HepG2 (cell line): Measurements from ENCODE around the gene B3GALT5. TPM values are rescaled to one million over a fixed set of nuclear protein-coding genes. Genes with fewer than 3 reads are reported as not detected.

Experiments used
- ATAC-seq: fragments of 200-7000 bp; cut with Tn5 transposase; 3 replicates; pipeline ENCODE4 v1.9.1; 2020; ENCODE audit warnings: mild to moderate bottlenecking, moderate library complexity
- BruUV-seq: library from RNA; stranded (reverse); fragments of 400-500 nt; replicated peaks from 2 replicates; lab custom pipeline; 2021; lab: Mats Ljungman, UMichigan
- CTCF ChIA-PET: fragments of 300-600 bp; formaldehyde crosslinking; extraction: SDS; loops from one replicate; lab custom pipeline; 2021; ENCODE audit warnings: low total read pairs, inconsistent platforms, low intra/inter-chr PET ratio; lab: Yijun Ruan, JAX
- POLR2A ChIA-PET: fragments of 350-600 bp; sonication (Branson Sonifier 250); formaldehyde crosslinking; loops from one replicate; lab custom pipeline; 2020; ENCODE audit warnings: antibody characterized with exemption, inconsistent platforms; lab: Yijun Ruan, JAX
- DNase-seq: peaks from one replicate; pipeline ENCODE4 v3.0.0-alpha.2; 2015; ENCODE audit warnings: low spot score
- FAIRE-seq: peaks from 3 replicates; lab custom pipeline; 2011; peaks lifted over from hg19 to GRCh38; lab: Jason Lieb, UNC
- H2AFZ ChIP-seq: one replicate; pipeline ENCODE4 v1.6.1; 2011; ENCODE audit warnings: low read length, inconsistent platforms
- H3K27ac ChIP-seq: fragments of 300-600 bp; 3 replicates; pipeline ENCODE4 v1.8.0; 2011; ENCODE audit warnings: mixed run types, mild to moderate bottlenecking, mixed read lengths, low read length, inconsistent platforms; ENCODE audit not compliant: insufficient read depth; ENCODE audit errors: extremely low read length
- H3K27me3 ChIP-seq, 2 experiments: fragments of 200-600 bp in 1 of 2; 2 replicates in 1 of 2; 3 replicates in 1 of 2; pipeline versions ENCODE4 v1.6.0 to v1.8.0; 2011; ENCODE audit warnings: low read length in 2 of 2, mild to moderate bottlenecking in 2 of 2, moderate library complexity in 2 of 2, inconsistent platforms in 1 of 2; ENCODE audit not compliant: insufficient read depth in 2 of 2, control insufficient read depth in 1 of 2
- H3K36me3 ChIP-seq, 2 experiments: fragments of 200-600 bp in 1 of 2; replicated peaks in 1 of 2; 2 replicates in 1 of 2; 3 replicates in 1 of 2; pipeline versions ENCODE4 v1.5.1 to v1.8.0; 2011; ENCODE audit warnings: low read length in 2 of 2, inconsistent platforms in 1 of 2; ENCODE audit not compliant: insufficient read depth in 2 of 2, control insufficient read depth in 1 of 2
- H3K4me1 ChIP-seq: 2 replicates; pipeline ENCODE4 v1.5.1; 2012; ENCODE audit warnings: low read length, inconsistent platforms; ENCODE audit not compliant: insufficient read depth
- H3K4me2 ChIP-seq: 2 replicates; pipeline ENCODE4 v1.6.0; 2011; ENCODE audit warnings: low read depth, low read length, inconsistent platforms
- H3K4me3 ChIP-seq, 3 experiments: fragments of 200-600 bp in 1 of 3; sonication (generic), shearing (Covaris generic) in 1 of 3; replicated peaks in 1 of 3; 2 replicates each; pipeline ENCODE4 v1.5.1; 2011 to 2016; ENCODE audit warnings: low read length in 3 of 3, inconsistent platforms in 2 of 3, low read depth in 2 of 3, mild to moderate bottlenecking in 2 of 3, control low read depth in 1 of 3, mixed read lengths in 1 of 3; ENCODE audit not compliant: insufficient read depth in 1 of 3
- H3K79me2 ChIP-seq: one replicate; pipeline ENCODE4 v1.6.1; 2011; ENCODE audit warnings: low read length, inconsistent platforms; ENCODE audit not compliant: insufficient read depth
- H3K9ac ChIP-seq: 2 replicates; pipeline ENCODE4 v1.6.0; 2011; ENCODE audit warnings: mild to moderate bottlenecking, low read depth, low read length, inconsistent platforms; ENCODE audit not compliant: insufficient read depth
- H3K9me3 ChIP-seq: 2 replicates; pipeline ENCODE4 v1.5.1; 2012; ENCODE audit warnings: mild to moderate bottlenecking, low read length
- H4K20me1 ChIP-seq: 2 replicates; pipeline ENCODE4 v1.6.0; 2011; ENCODE audit warnings: inconsistent platforms, mild to moderate bottlenecking, low read length, moderate library complexity; ENCODE audit not compliant: insufficient read depth
- JARID2 ChIP-seq: sonication (generic); formaldehyde crosslinking; IDR thresholded peaks from 2 replicates; pipeline ENCODE4 v1.8.1; 2023; ENCODE audit warnings: missing genetic modification reagents, inconsistent platforms; ENCODE audit not compliant: insufficient replicate concordance
- ZNF564 ChIP-seq: sonication (generic); formaldehyde crosslinking; IDR thresholded peaks from 2 replicates; pipeline ENCODE4 v1.8.1; 2023; ENCODE audit warnings: mild to moderate bottlenecking, missing genetic modification reagents
- ZNF572 ChIP-seq: sonication (generic); formaldehyde crosslinking; IDR thresholded peaks from 2 replicates; pipeline ENCODE4 v1.5.1; 2020; ENCODE audit warnings: mild to moderate bottlenecking, missing genetic modification reagents
- WGBS: methylation state at CpG from one replicate; pipeline ENCODE4 v1.1.6; 2017; ENCODE audit warnings: low lambda C conversion rate; 5-methylcytosine and 5-hydroxymethylcytosine counted together
- in situ Hi-C: cut with HindIII; loops from 2 replicates; pipeline ENCODE4 v1.10.0; 2017; ENCODE audit warnings: low pct_unique_long_range_greater_than_20kb; ENCODE audit not compliant: extremely low pct_ligation_motif_present
- intact Hi-C: fragments of 100-400 bp; cut with micrococcal nuclease; formaldehyde crosslinking; loops from one replicate; pipeline ENCODE4 v1.10.0; 2022; ENCODE audit not compliant: unreplicated experiment
- polyA plus RNA-seq, 8 experiments: library from polyadenylated mRNA; depleted of rRNA in 3 of 8; stranded (reverse) in 7 of 8; unstranded in 1 of 8; fragments of >200 nt; fragmentation: Illumina TruSeq in 4 of 8; extraction: Trizol in 4 of 8; gene quantifications; 2 replicates each; pipeline versions ENCODE4 v1.2.1 to v1.2.3, GENCODE V29; 2011 to 2016; ENCODE audit warnings: low read depth in 4 of 8, missing spikeins in 1 of 8, mixed read lengths in 1 of 8; ENCODE audit not compliant: insufficient read depth in 1 of 8
- total RNA-seq, 5 experiments: library from RNA; depleted of rRNA; stranded (reverse); fragments of >200 nt; fragmentation: Illumina TruSeq; extraction: Trizol; gene quantifications; 2 replicates each; pipeline ENCODE4 v1.2.3, GENCODE V29; 2016; ENCODE audit warnings: low read depth in 1 of 5
- TF ChIP-seq, protein P1 (sequence below): sonication (generic); formaldehyde crosslinking; IDR thresholded peaks from 2 replicates; pipeline ENCODE4 v1.4.0; 2020; ENCODE audit warnings: missing genetic modification reagents

B3GALT5 gene
- total and polyA plus RNA-seq, 2 of the 13 experiments (the other 11 are each of a cell fraction or from before 2014, with no cell fraction given), result 0.02 to 0.03 TPM

DNA sequence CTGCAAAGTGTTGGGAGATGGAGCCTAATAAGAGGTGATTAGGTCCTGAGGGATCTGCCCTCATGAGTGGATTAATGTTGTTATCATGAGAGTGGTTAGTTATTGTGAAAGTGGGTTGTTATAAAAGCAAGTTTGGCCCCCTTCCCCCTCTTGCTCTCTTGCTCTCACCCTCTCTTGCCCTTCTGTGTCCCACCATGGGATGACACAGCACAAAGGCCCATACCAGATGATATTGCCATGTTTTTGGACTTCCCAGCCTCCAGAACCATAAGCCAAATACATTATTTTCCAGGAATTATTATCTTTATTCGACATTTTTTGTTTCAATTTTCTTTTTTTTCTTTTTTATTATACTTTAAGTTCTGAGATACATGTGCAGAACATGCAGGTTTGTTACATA, 90.8 kb downstream of the B3GALT5 start:
- Histone ChIP-seq H3K27me3 (no peaks in the 10 kb centered on the region), H3K79me2 (no peaks in the 10 kb centered on the region), H3K4me3 (no peak overlapping the region), H2AFZ (no peak overlapping the region), H3K9me3 (no peaks in the 10 kb centered on the region; the same call in 1 of the 2 replicates), H3K9ac (no peak overlapping the region), H3K36me3 (no peaks in the 10 kb centered on the region), H3K27ac (no peak overlapping the region), H3K4me1 (no peaks in the 10 kb centered on the region), H3K4me2 (no peak overlapping the region)
- POLR2A ChIA-PET, result no interaction called here
- CTCF ChIA-PET, result interaction anchor here (0.6 kb wide), 1 partner anchor 209 kb away, joined by 4 read pairs; no protein-coding TSS in a partner anchor
- ATAC-seq, result no peak
- no TSS peak for BruUV-seq
- DNase-seq, result no peak
- intact Hi-C loops (no loop called here), in situ Hi-C loops (no loop called here)
- FAIRE-seq, result no peak
- WGBS, result 0% methylated on average over 1 of the region's 1 CpG
- TF ChIP-seq ZNF564, result peak; percentile 94; the same call in 1 of the 2 replicates
- TF ChIP-seq, protein P1, sequence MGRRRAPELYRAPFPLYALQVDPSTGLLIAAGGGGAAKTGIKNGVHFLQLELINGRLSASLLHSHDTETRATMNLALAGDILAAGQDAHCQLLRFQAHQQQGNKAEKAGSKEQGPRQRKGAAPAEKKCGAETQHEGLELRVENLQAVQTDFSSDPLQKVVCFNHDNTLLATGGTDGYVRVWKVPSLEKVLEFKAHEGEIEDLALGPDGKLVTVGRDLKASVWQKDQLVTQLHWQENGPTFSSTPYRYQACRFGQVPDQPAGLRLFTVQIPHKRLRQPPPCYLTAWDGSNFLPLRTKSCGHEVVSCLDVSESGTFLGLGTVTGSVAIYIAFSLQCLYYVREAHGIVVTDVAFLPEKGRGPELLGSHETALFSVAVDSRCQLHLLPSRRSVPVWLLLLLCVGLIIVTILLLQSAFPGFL, result no peak
- TF ChIP-seq, all 625 proteins: peak for 1
- H4K20me1 ChIP-seq, result no peaks in the 10 kb centered on the region

DNA sequence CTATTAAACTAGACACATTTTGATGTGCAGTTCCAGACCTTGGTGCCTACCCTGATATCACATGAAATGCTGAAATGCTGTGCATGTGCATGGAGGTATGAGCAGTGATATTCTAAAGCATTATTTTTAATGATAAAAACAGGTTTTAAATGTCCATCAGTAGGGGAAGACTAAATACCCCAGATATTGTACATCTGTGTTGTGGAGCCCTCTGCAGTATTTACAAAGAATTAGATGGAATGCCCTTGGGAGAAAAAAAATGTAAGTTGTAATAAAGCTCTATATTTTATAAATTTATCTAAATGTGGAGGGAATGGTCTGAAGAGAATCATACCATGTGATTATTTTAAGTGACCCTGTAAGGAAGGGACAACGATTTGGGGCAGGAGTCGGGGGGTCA, 93.1 kb downstream of the B3GALT5 start:
- 0% methylated on average over 2 of the region's 2 CpGs for WGBS
- Histone ChIP-seq H4K20me1 (no peaks in the 10 kb centered on the region), H3K4me2 (no peak overlapping the region), H3K9me3 (no peaks in the 10 kb centered on the region; the same call in 1 of the 2 replicates), H3K27ac (no peak overlapping the region), H3K27me3 (no peaks in the 10 kb centered on the region), H3K4me1 (no peaks in the 10 kb centered on the region), H3K4me3 (no peak overlapping the region), H3K79me2 (no peaks in the 10 kb centered on the region)
- POLR2A ChIA-PET, result no interaction called here
- intact Hi-C loops, result no loop called here
- TF ChIP-seq ZNF572 (CRISPR knock-in tag), result no peak
- no peak for TF ChIP-seq JARID2
- TF ChIP-seq, all 625 proteins: peak for 0
- in situ Hi-C loops, result no loop called here
- CTCF ChIA-PET, result no interaction called here
- Histone ChIP-seq H2AFZ (no peak overlapping the region), H3K9ac (no peak overlapping the region), H3K36me3 (no peaks in the 10 kb centered on the region)
- BruUV-seq, result no TSS peak
- no peak for FAIRE-seq
- DNase-seq, result no peak
- no peak for ATAC-seq
